ENCODE results near the gene SFXN2. TPM values are rescaled to one million over a fixed set of nuclear protein-coding genes. Genes with fewer than 3 reads are reported as not detected.

Gene SFXN2
- total and polyA plus RNA-seq, 7 donors, result 0.45 to 3.2 (median 1.7) TPM

GRCh38 chr10:102712089-102712488 is 2.3 kb upstream of the SFXN2 start:
- Histone ChIP-seq H3K4me1 (peaks cover 14% of the 10 kb centered on the region), H3K27me3 (ENCODE audit: insufficient read depth in 3 of 3, low read length in 2 of 3) (no peaks in the 10 kb centered on the region), H3K4me3 (no peak overlapping the region), H3K36me3 (ENCODE audit: insufficient read depth in 1 of 2, low read depth in 1 of 2) (peaks cover 0 to 7% of the 10 kb centered on the region in 2 donors), H3K27ac (no peak overlapping the region), H3K9me3 (no peaks in the 10 kb centered on the region)
- intact Hi-C loops (cut with DNase I), result no loop called here
- no peak for DNase-seq
- ATAC-seq, result no peak
- WGBS, 3 donors, result 80 to 86% (median 83%) methylated on average over 4 of the region's 4 CpGs
- no peak for TF ChIP-seq CTCF (IDR thresholded peaks at IDR 0.05)

- intact Hi-C loops (cut with DNase I), result loop anchor here in 1 of 2 donors (1.0 kb wide), 1 partner anchor 27 kb away; no protein-coding TSS in a partner anchor
- WGBS, 3 donors, result 11 to 14% (median 12%) methylated on average over 8 of the region's 8 CpGs
- Histone ChIP-seq H3K4me1 (peaks cover 23% of the 10 kb centered on the region), H3K36me3 (ENCODE audit: insufficient read depth in 1 of 2, low read depth in 1 of 2) (peaks cover 0 to 9% of the 10 kb centered on the region in 2 donors), H3K27me3 (ENCODE audit: insufficient read depth in 3 of 3, low read length in 2 of 3) (no peaks in the 10 kb centered on the region), H3K27ac (peak overlapping the region; percentile 69), H3K4me3 (peak overlapping the region; percentile 85), H3K9me3 (no peaks in the 10 kb centered on the region)
- no peak for TF ChIP-seq CTCF (IDR thresholded peaks at IDR 0.05)
- ATAC-seq (no peak), DNase-seq (no peak)
These were observed 1.4 kb upstream of the SFXN2 start for GRCh38 chr10:102712843-102713538.

DNA sequence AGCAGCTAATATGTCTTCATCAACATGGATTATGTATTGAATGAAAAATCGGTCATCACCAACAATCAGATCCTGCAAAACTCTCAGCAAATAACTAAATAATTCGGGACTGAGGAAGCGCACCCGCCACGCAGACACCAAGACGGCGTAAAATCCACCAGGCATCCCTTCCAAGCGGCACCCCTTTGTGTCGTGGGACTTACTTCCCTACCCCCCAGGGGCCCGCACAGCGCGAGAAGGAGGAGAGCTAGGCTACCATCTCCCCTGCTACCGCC is 960 bp upstream of the SFXN2 start:
- no peaks in the 10 kb centered on the region for H3K9me3 ChIP-seq
- H3K36me3 ChIP-seq (ENCODE audit: insufficient read depth in 1 of 2, low read depth in 1 of 2), result peaks cover 0 to 9% of the 10 kb centered on the region in 2 donors
- H3K4me3 ChIP-seq, result peak overlapping the region; percentile 85
- no peaks in the 10 kb centered on the region for H3K27me3 ChIP-seq (ENCODE audit: insufficient read depth in 3 of 3, low read length in 2 of 3)
- WGBS, 3 donors, result 1 to 2% (median 1%) methylated on average over 13 of the region's 13 CpGs
- peaks cover 27% of the 10 kb centered on the region for H3K4me1 ChIP-seq
- ATAC-seq (peak; percentile 28 to 69 (median 54)), DNase-seq (no peak)
- peak overlapping the region; percentile 69 for H3K27ac ChIP-seq
- TF ChIP-seq CTCF (IDR thresholded peaks at IDR 0.05), result no peak
- intact Hi-C loops (cut with DNase I), result loop anchor here in 1 of 2 donors (1.0 kb wide), 1 partner anchor 27 kb away; no protein-coding TSS in a partner anchor

GRCh38 chr10:102713814-102714620 is 419 bp upstream of the SFXN2 start, which contains the start of gene ARL3:
ARL3 (minus strand) TSS chr10:102714397; CDS start chr10:102714275, 122 bp downstream.
- DNase-seq (peak; percentile 98 to 99), ATAC-seq (peak; percentile 97 to 99 (median 98))
- 1% methylated on average over 47 to 62 of the region's 62 CpGs for WGBS, 3 donors
- Histone ChIP-seq H3K27me3 (ENCODE audit: insufficient read depth in 3 of 3, low read length in 2 of 3) (no peaks in the 10 kb centered on the region), H3K36me3 (ENCODE audit: insufficient read depth in 1 of 2, low read depth in 1 of 2) (peaks cover 0 to 9% of the 10 kb centered on the region in 2 donors), H3K4me1 (peaks cover 33% of the 10 kb centered on the region), H3K4me3 (peak within 1 kb of the TSS; percentile 85), H3K9me3 (no peaks in the 10 kb centered on the region), H3K27ac (peak within 1 kb of the TSS; percentile 69)
- intact Hi-C loops (cut with DNase I), result loop anchor here in 1 of 2 donors (1.0 kb wide), 1 partner anchor 26 kb away; no protein-coding TSS in a partner anchor
- TF ChIP-seq CTCF (IDR thresholded peaks at IDR 0.05), result peak; percentile 40

All from psoas muscle (tissue), 8 donors.